ENCODE results near the gene MKKS.

MKKS gene

DNA sequence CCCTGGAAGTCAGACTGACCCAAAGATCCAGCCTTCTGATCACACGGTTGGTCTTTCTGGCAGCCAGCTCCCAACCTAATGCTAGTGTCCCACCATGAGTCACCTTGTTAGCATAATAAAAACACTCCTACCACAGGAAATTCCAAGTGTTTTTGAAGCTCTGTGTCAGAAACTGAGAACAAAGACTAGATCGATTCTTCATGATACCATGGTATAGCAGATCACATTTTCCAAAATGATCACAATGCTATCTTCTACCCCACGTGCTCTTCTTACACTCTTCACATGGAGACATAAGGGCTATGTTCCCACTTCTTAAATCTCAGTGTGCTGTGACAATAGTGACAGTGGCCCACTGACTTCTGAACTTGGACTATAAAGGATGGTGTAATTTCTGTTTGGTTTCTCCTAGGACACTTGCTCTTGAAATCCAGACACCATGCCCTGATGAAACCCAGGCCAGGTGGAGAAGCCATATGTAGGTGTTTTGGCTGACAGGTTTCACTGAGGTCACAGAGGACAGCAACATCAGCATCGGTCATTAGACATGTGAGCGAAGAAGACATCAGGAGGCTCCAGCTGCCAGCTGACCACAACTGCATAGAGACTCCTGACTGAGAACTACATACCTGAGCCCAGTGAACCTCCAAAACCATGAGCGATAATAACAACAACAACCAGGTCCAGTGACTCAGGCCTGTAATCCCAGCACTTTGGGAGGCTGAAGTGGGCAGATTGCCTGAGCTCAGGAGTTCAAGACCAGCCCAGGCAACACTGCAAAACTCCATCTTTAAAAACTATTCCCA lies 57.5 kb downstream of the MKKS start:
- Mint-ChIP-seq H3K36me3 (ENCODE audit: low read depth) (no peaks in the 10 kb centered on the region), H3K4me3 (no peak overlapping the region), H3K9me3 (peaks cover 8% of the 10 kb centered on the region), H3K4me1 (ENCODE audit: low read depth) (no peaks in the 10 kb centered on the region), H3K27me3 (peaks cover 25% of the 10 kb centered on the region), H3K27ac (no peak overlapping the region)
- no peak for DNase-seq

GRCh38 chr20:10375191-10375590 lies 58.8 kb downstream of the MKKS start:
- no peak overlapping the region for H3K27ac Mint-ChIP-seq
- no peaks in the 10 kb centered on the region for H3K4me1 Mint-ChIP-seq (ENCODE audit: low read depth)
- H3K36me3 Mint-ChIP-seq (ENCODE audit: low read depth), result no peaks in the 10 kb centered on the region
- H3K4me3 Mint-ChIP-seq, result no peak overlapping the region
- H3K9me3 Mint-ChIP-seq, result peaks cover 8% of the 10 kb centered on the region
- DNase-seq, result no peak
- peaks cover 30% of the 10 kb centered on the region for H3K27me3 Mint-ChIP-seq

- no peaks in the 10 kb centered on the region for H3K36me3 Mint-ChIP-seq (ENCODE audit: low read depth)
- no peak for DNase-seq
- no peak overlapping the region for H3K27ac Mint-ChIP-seq
- peaks cover 8% of the 10 kb centered on the region for H3K9me3 Mint-ChIP-seq
- H3K4me1 Mint-ChIP-seq (ENCODE audit: low read depth), result no peaks in the 10 kb centered on the region
- H3K4me3 Mint-ChIP-seq, result no peak overlapping the region
- peaks cover 29% of the 10 kb centered on the region for H3K27me3 Mint-ChIP-seq
Measured at GRCh38 chr20:10374036-10374435, 60.0 kb downstream of the MKKS start.

- H3K27me3 Mint-ChIP-seq, result peaks cover 29% of the 10 kb centered on the region
- DNase-seq, result no peak
- H3K27ac Mint-ChIP-seq, result no peak overlapping the region
- H3K4me1 Mint-ChIP-seq (ENCODE audit: low read depth), result no peaks in the 10 kb centered on the region
- H3K36me3 Mint-ChIP-seq (ENCODE audit: low read depth), result no peaks in the 10 kb centered on the region
- H3K9me3 Mint-ChIP-seq, result peaks cover 6% of the 10 kb centered on the region
- H3K4me3 Mint-ChIP-seq, result no peak overlapping the region
Measured at GRCh38 chr20:10371467-10371866, 62.6 kb downstream of the MKKS start.

- Mint-ChIP-seq H3K4me1 (ENCODE audit: low read depth) (no peaks in the 10 kb centered on the region), H3K36me3 (ENCODE audit: low read depth) (no peaks in the 10 kb centered on the region), H3K4me3 (no peak overlapping the region), H3K9me3 (no peaks in the 10 kb centered on the region), H3K27ac (no peak overlapping the region), H3K27me3 (peaks cover 26% of the 10 kb centered on the region)
- no peak for DNase-seq
Measured at GRCh38 chr20:10370091-10370887, 63.7 kb downstream of the MKKS start.

DNA sequence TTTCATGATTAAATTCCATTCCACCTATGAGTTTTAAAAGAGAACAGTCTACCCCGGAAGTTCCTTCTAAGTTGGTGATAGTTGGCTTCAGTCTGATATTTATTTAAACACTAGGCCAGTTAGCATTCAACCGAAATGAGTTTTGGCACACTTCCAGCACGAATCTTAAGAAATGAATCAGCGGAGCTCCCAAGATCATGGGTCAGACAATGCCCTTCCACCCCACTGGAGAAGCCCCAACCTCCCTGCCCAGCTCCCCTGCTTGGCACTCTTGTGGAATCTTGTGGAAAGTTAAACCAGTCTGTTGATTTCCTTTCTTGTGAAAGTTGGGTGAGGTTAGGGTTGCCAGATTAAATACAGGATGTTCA lies 64.3 kb downstream of the MKKS start:
- DNase-seq, result no peak
- Mint-ChIP-seq H3K4me3 (no peak overlapping the region), H3K4me1 (ENCODE audit: low read depth) (no peaks in the 10 kb centered on the region), H3K27me3 (peaks cover 29% of the 10 kb centered on the region), H3K36me3 (ENCODE audit: low read depth) (no peaks in the 10 kb centered on the region), H3K9me3 (no peaks in the 10 kb centered on the region), H3K27ac (no peak overlapping the region)

DNA sequence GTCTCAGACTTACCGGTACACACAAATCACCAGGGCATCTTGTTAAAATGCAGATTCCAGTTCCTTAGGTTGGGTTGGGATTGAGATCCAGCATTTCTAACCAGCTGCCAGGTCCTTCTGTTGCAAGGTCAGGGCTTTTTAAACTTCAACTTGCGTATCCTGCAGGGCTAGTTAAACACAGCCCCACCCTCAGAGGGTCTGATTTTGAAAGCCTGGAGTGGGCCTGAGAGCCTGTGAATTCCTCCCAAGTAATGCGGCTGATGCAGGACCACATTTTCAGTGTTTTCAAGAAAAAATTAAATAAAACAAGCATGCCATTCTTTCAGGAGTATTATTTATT lies 65.3 kb downstream of the MKKS start:
- peaks cover 35% of the 10 kb centered on the region for H3K27me3 Mint-ChIP-seq
- no peaks in the 10 kb centered on the region for H3K9me3 Mint-ChIP-seq
- H3K36me3 Mint-ChIP-seq (ENCODE audit: low read depth), result no peaks in the 10 kb centered on the region
- no peak for DNase-seq
- no peak overlapping the region for H3K4me3 Mint-ChIP-seq
- H3K4me1 Mint-ChIP-seq (ENCODE audit: low read depth), result no peaks in the 10 kb centered on the region
- no peak overlapping the region for H3K27ac Mint-ChIP-seq

GRCh38 chr20:10367943-10368701 lies 65.9 kb downstream of the MKKS start:
- no peaks in the 10 kb centered on the region for H3K4me1 Mint-ChIP-seq (ENCODE audit: low read depth)
- DNase-seq, result no peak
- H3K27me3 Mint-ChIP-seq, result peaks cover 38% of the 10 kb centered on the region

GRCh38 chr20:10367693-10367942 lies 66.4 kb downstream of the MKKS start:
- no peaks in the 10 kb centered on the region for H3K36me3 Mint-ChIP-seq (ENCODE audit: low read depth)
- H3K9me3 Mint-ChIP-seq, result no peaks in the 10 kb centered on the region
- no peaks in the 10 kb centered on the region for H3K4me1 Mint-ChIP-seq (ENCODE audit: low read depth)
- no peak overlapping the region for H3K27ac Mint-ChIP-seq
- H3K27me3 Mint-ChIP-seq, result peaks cover 38% of the 10 kb centered on the region
- DNase-seq, result no peak
- no peak overlapping the region for H3K4me3 Mint-ChIP-seq

More at GRCh38 chr20:10367943-10368701, 65.9 kb downstream of the MKKS start:
- Mint-ChIP-seq H3K27ac (no peak overlapping the region), H3K9me3 (no peaks in the 10 kb centered on the region), H3K4me3 (no peak overlapping the region), H3K36me3 (ENCODE audit: low read depth) (no peaks in the 10 kb centered on the region)

- no peak for DNase-seq
- H3K27ac Mint-ChIP-seq, result no peak overlapping the region
- no peak overlapping the region for H3K4me3 Mint-ChIP-seq
- H3K4me1 Mint-ChIP-seq (ENCODE audit: low read depth), result no peaks in the 10 kb centered on the region
- peaks cover 38% of the 10 kb centered on the region for H3K27me3 Mint-ChIP-seq
- no peaks in the 10 kb centered on the region for H3K9me3 Mint-ChIP-seq
- no peaks in the 10 kb centered on the region for H3K36me3 Mint-ChIP-seq (ENCODE audit: low read depth)
Measured at GRCh38 chr20:10366898-10367692, 66.9 kb downstream of the MKKS start.

DNA sequence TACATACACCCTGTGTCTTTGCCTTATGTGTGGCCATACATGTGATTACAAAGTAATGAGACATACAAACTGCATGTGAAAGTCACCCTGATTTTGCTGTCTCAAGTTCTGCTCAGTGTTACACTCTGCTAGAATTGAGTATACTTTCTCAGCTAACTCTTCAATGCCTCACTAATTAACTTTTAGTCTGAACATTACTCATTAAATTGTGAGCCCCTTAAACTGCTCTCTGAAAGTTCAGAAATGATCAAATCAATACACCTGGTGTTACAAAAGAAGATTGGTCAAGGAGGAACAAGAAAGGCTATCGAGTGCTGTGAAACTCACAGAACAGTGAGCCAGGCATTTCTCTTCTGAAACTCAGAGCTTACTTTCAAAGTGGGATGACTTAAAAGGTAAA lies 71.3 kb downstream of the MKKS start:
- Mint-ChIP-seq H3K27ac (no peak overlapping the region), H3K36me3 (ENCODE audit: low read depth) (no peaks in the 10 kb centered on the region), H3K4me1 (ENCODE audit: low read depth) (no peaks in the 10 kb centered on the region), H3K9me3 (no peaks in the 10 kb centered on the region), H3K4me3 (no peak overlapping the region), H3K27me3 (peaks cover 25% of the 10 kb centered on the region)
- no peak for DNase-seq

DNA sequence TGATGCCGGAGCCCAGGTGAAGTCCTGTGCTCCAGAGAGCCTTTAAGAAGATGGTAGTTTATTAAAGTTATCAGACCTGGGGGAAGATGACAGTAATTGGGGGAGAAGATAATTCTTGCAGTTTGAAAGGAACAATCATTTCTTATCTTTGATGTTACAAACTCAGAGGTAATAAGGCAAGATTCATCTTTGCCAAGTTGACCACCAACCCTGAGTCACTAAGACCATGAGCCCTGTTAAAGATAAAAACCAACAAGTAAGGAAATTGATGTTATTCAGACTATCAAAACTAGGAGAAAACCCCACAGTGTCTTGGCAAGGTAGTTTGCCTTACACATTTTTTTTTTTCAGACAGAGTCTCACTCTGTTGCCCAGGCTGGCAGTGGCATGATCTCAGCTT lies 73.1 kb downstream of the MKKS start:
- Mint-ChIP-seq H3K27ac (no peak overlapping the region), H3K4me3 (no peak overlapping the region), H3K27me3 (peaks cover 20% of the 10 kb centered on the region)

DNA sequence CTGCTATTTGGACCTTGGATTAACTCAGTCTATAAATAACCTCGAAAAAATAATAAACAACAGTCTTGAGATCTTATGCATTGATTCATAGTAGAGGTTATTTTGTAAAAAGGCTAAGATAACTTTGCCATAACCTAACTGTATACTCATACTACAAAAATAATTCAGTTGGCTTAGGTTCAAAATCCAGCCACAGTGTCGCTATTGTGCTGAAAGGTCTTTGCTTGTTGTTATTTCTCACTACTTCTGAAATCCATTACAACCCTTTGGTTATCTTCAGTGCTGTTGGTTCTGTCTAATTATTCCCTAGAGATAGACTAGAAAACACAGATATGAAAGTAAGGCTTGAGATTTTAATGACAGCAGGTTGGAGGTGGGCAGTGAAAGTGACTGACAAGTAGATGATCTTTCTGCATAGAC lies 74.4 kb downstream of the MKKS start:
- Mint-ChIP-seq H3K9me3 (peaks cover 2% of the 10 kb centered on the region), H3K27ac (no peak overlapping the region), H3K36me3 (ENCODE audit: low read depth) (no peaks in the 10 kb centered on the region), H3K4me3 (no peak overlapping the region), H3K27me3 (peaks cover 16% of the 10 kb centered on the region), H3K4me1 (ENCODE audit: low read depth) (peaks cover 2% of the 10 kb centered on the region)
- DNase-seq, result no peak

More for the DNA sequence above, 73.1 kb downstream of the MKKS start:
- H3K4me1 Mint-ChIP-seq (ENCODE audit: low read depth), result peaks cover 2% of the 10 kb centered on the region
- no peaks in the 10 kb centered on the region for H3K36me3 Mint-ChIP-seq (ENCODE audit: low read depth)
- peaks cover 2% of the 10 kb centered on the region for H3K9me3 Mint-ChIP-seq
- no peak for DNase-seq

GRCh38 chr20:10357974-10358373 lies 76.0 kb downstream of the MKKS start:
- Mint-ChIP-seq H3K4me1 (ENCODE audit: low read depth) (peaks cover 8% of the 10 kb centered on the region), H3K27me3 (peaks cover 7% of the 10 kb centered on the region), H3K27ac (no peak overlapping the region), H3K9me3 (peaks cover 2% of the 10 kb centered on the region), H3K36me3 (ENCODE audit: low read depth) (no peaks in the 10 kb centered on the region), H3K4me3 (no peak overlapping the region)
- no peak for DNase-seq
